GM08714 (cell line): ENCODE data around the gene NAPEPLD.
"Not testable (repeated sequence)": the region's sequence is repeated elsewhere in the genome, so short reads cannot be mapped to it uniquely, and the experiment has no call there.

Source experiments
- H3K4me3 ChIP-seq: fragments of 200-500 bp; sonication (Bioruptor generic); 2 replicates; pipeline ENCODE4 v1.5.1; 2014; ENCODE audit warnings: mild to moderate bottlenecking, low read length, inconsistent platforms
- ZNF274 ChIP-seq: IDR thresholded peaks from 2 replicates; pipeline ENCODE4 v1.6.1; 2012; ENCODE audit warnings: mild to moderate bottlenecking, low read depth, low read length

NAPEPLD gene

DNA sequence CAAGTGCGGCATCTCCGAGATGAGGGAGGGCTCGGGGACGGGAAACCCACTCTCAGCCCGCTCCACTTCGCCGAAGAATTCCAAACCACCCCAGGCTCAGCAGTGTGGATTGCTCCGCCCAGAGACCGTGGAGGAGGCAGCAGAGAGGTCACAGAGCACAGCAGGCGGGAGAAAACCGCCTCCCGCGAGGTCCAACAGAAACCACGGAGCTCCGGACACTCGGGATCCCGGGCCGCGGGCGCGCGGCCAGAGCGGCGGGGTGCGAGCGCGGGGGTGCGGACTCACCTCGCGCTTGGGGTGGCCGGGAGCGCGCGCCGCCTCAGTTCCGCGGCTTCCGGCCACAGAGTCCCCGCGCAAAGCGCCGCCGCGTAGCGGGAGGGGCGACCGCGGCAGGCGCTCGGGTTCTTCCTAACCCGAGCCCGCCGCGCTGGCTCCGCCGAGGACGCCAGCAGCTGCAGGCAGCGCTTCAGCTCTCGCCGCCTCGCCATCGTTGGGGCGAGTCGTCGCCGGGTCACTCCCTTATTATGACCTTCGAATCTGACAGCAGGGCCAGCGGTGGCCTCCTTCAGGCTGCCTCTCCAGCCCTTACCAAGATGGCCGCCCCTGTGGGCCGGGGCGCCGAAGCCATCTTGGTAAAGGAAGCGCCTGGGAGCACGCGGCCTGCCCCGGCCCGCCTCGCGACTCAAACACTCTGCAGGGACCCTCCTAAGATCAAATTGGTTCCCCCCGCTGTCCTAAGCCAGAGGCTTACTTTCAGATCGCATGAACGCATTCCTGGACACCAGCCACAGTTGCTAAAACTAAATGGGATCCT, at the start of gene NAPEPLD:
TSS of gene NAPEPLD (minus strand) at position 106 of the 814 bp plus-strand sequence. CDS start 20,323 bp downstream, outside the sequence.
- peak within 1 kb of the TSS; percentile 76 for H3K4me3 ChIP-seq
- TF ChIP-seq ZNF274: no peak

DNA sequence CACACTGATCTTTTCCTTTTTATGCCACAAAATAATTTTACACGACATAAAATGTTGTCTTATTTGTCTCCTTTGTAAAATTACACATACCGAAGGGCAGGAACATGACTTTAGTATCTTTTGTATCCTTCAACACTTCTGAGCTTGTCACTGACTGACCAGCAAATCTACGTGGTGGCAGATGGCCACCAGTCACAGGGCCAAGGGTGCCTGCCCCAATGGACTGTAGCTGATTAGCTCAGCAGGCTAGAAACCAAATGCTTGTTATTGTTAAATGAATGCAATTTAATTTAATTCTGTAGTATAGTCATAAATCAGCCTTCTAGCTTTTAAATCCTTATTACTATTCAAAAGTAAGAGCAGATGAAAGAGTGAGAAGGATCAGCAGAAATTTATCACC, 49.2 kb upstream of the NAPEPLD start:
- H3K4me3 ChIP-seq: not testable (repeated sequence)

DNA sequence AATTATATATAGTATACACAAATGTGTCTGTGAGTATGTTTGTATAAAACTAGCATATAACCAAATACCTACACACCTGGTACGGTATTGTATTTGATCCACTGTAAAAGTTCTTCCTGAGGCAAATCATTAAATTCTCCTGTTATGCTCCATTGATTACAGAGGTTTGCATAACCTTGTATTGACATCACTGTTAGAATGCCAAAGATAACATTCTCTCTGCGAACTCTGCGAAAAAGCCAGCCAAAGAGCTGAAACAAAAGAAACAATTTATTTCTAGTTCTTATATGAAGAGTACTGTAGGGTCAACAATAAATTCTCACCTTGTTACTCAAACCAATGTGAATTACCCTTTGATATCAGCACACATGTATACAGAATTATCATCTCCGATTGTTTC, 46.5 kb upstream of the NAPEPLD start:
- H3K4me3 ChIP-seq: not testable (repeated sequence)

DNA sequence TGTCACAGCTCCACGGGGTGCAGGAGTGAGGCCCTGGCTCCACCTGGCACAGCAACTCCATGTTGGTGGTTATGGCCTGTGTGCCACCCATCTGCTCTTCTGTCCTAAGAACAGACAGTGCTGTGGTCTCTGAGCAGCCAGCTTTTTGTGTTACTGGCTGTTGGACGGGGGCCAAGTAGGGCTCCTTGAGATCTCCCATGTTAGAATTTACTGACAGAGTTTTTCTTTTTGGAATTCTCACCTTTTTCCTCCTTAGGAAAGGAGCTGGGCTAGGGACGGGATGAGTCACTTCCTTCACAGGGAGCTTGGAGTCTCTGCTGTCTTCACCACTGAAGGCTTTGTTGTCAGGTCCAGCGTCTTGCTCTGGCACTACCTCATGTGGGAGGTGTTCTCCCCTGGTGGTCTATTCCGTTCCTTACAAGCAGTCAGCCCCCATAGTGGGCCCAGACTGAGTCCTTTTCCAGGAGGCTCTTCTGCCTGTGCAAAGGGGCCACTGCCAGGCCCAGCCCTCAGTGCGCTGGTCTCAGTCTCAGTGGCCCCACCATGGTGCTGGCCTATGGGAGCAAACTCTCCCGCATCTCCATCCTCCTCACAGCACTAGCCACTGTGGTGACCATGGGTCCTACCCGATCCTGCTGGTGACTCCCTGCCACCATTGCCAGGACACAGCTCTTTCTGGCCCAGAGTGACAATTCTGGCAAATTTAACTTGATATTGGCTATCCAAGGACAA, 23.7 kb upstream of the NAPEPLD start:
- not testable (repeated sequence) for H3K4me3 ChIP-seq

- H3K4me3 ChIP-seq: not testable (repeated sequence)
These were observed 23.0 kb upstream of the NAPEPLD start for GRCh38 chr7:103171695-103172414.

DNA sequence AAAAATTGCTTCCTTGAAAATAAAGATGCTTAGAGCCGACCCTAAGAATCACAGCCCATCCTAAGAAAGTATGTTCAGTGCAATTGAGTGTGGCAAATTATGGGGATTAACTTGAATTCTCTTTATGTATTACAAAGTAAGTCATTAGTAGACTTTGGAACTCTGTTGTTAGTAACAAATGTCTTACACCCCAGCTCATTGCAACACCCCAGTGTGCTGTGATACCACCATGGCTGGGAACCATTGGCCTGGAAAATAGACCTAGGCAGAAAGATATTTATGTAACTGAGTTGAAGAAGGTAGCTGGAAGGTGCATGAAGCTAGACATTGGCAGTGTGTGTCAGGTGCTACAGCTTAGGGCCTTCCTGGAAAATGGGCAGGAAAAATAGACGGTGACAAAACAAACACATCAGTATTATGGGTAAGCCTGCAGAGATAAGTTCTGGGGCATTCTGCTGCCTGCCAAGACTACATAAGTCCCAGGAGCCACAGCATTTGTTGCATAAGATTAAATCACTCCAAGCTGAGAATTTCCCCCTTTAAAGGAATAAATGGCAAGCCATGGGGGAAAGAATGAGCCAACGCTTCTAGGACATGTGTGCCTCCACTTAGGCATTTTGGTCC, 18.1 kb upstream of the NAPEPLD start:
- not testable (repeated sequence) for H3K4me3 ChIP-seq

DNA sequence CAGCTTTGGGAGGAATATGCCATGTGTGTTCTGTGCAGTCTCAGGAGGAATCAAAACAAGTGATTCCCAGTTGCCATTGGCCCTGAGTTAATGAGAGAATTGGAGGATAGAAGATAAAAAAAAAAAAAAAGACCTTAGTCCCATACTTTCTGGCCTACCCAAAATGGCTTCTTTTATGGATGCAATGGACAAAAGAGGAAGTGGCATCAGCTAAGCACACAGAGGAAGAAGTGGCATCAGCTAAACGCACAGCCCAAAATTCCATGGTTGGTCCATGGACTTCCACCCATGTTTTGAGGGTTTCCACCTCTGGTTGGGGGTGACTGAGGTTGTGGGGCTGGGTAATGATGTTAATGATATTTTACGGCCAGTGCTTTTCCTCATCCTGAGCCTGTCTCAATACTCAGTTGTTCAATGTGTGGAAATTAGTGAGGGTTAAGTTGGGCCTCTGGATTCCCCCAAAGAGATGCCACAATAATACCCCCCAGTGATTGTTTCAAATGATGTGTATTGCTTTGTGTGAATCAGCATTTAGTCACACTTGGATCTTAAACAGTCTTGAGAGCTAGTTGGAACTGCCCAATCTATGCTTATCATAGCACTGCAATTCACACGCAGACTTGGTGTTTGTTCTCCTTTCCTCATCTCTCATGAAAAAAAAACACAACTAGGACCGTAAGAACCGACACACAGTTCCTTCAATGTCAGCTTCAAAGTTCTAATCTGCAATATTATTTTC, 14.4 kb upstream of the NAPEPLD start:
- H3K4me3 ChIP-seq: not testable (repeated sequence)

- not testable (repeated sequence) for H3K4me3 ChIP-seq
These were observed 13.7 kb upstream of the NAPEPLD start for GRCh38 chr7:103162641-103163040.

DNA sequence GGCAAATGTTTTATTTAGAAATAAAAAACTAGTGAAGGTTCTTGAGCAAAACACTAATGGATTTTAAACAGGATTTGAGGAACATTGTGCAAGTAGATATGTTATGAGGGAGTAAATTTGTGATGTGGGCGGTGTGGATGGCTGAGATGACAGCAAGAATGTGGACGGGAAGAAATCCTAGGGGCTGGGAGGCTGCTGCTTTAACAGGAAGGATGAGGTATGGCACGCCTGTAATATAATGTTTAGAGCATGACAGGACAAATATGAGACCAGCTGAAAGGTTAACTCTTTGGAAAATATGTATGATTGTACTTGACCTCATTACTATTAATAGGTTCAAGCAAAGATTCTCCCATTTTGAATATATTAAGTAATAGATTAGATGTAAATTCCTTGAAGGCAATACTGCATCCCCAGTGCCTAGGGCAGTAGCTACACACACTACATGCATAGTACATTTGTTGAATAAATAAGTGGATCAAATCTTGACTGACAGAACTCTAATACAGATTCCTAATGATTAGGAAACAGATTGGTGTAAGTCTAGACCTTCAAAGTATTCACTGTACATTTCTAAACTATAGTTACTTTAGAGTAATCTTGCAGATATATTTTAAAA, 13.2 kb upstream of the NAPEPLD start:
- H3K4me3 ChIP-seq: not testable (repeated sequence)

DNA sequence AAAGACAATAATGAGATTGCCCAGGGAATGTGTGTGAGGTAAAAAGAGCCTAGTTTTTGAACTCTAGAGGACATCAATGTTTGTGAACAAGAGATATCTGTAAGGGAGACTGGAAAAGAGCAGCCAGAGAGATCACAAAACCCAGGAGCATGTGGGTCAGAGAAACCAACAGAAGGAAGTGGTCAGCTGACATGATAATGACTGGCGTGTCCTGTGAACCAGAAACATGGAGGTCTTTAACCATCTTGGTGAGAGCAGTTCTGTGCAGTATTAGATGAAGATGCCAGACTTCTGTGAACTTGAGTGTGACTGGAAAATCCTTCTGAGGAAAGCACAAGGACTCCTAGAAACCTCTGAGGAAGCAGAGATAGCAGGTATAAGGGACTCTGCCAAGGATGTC, 10.2 kb upstream of the NAPEPLD start:
- H3K4me3 ChIP-seq: not testable (repeated sequence)

GRCh38 chr7:103155331-103156024, 6.6 kb upstream of the NAPEPLD start:
- not testable (repeated sequence) for H3K4me3 ChIP-seq

DNA sequence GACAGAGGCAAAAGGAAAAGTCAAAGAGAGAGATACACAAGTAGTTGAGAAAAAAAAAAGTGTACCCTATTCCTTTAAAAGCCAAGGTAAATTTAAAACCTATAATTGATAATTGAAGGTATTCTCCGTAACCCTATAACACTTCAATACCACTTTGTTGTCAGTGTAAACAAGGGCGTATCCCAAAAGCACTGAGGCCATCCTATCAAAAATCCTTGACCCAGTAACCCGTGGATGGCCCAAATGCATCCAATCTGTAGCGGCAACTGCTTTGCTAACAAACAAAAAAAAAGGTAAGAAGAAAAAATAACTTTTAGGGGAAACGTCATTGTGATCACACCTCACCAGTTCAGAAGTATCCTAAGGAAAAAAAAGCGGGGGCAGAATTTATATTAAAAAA, 5.1 kb upstream of the NAPEPLD start:
- TF ChIP-seq ZNF274: no peak
- H3K4me3 ChIP-seq: no peak overlapping the region

DNA sequence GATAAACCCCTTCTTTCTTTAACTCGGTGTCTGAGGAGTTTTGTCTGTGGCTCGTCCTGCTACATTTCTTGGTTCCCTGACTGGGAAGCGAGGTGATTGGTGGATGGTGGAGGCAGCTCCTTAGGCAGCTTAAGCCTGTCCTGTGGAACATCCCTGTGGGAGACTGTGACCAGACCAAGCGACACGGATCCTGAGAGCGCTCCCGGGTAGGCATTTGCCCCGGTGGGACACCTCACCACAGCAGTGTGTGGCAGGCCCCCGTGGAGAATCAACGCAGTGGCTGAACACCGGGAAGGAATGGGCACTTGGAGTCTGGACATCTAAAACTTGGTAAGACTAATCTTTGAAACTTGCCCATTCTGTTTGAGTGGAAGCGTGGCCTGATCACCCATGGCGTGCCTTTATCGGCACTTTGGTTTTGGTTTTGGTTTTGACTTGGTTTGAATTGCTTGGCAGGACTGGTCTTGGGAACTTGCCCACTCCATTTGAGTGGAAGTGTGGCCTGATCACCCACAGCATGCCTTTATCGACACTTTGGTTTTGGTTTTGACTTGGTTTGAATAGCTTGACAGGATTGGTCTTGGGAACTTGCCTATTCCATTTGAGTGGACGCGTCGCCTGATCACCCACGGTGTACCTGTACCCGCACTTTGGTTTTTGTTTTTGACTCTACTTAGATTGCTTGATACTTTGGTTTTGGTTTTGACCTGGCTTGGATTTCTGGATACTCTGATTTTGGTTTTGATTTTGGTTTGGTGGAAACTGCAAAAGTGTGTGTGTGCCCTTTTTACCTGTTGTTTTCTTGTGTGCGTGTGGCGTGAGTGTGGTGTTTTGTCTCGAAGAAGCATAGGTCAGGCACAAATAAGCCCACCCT, 4.1 kb upstream of the NAPEPLD start:
- not testable (repeated sequence) for H3K4me3 ChIP-seq

GRCh38 chr7:103151993-103152676, 3.2 kb upstream of the NAPEPLD start:
- not testable (repeated sequence) for H3K4me3 ChIP-seq
